Hepatocyte (in vitro differentiated cells): ENCODE results near the gene DSN1. TPM values are rescaled to one million over a fixed set of nuclear protein-coding genes. Genes with fewer than 3 reads are reported as not detected.

ENCODE experiments used
- DNase-seq: peaks from one replicate; pipeline ENCODE4 v3.0.0-alpha.2; 2016; ENCODE audit warnings: low spot score
- H2AFZ ChIP-seq: fragments of 200-600 bp; sonication (generic); 2 replicates; pipeline ENCODE4 v1.6.0; 2016; ENCODE audit warnings: antibody characterized with exemption, mild to moderate bottlenecking
- H3K27ac ChIP-seq: fragments of 200-600 bp; sonication (generic); 2 replicates; pipeline ENCODE4 v1.5.1; 2016; ENCODE audit warnings: mild to moderate bottlenecking
- H3K27me3 ChIP-seq: fragments of 200-600 bp; sonication (generic); 2 replicates; pipeline ENCODE4 v1.6.1; 2016
- H3K36me3 ChIP-seq: fragments of 200-600 bp; sonication (generic); replicated peaks from 2 replicates; pipeline ENCODE4 v1.5.1; 2016; ENCODE audit warnings: low read depth; ENCODE audit not compliant: insufficient read depth
- H3K4me1 ChIP-seq: fragments of 200-600 bp; sonication (generic); 2 replicates; pipeline ENCODE4 v1.5.1; 2016; ENCODE audit warnings: mild to moderate bottlenecking, moderate library complexity; ENCODE audit not compliant: insufficient read depth
- H3K4me2 ChIP-seq: fragments of 200-600 bp; sonication (generic); 2 replicates; pipeline ENCODE4 v1.6.0; 2016
- H3K4me3 ChIP-seq: fragments of 200-600 bp; sonication (generic); 2 replicates; pipeline ENCODE4 v1.5.1; 2016; ENCODE audit warnings: mild to moderate bottlenecking
- H3K79me2 ChIP-seq: fragments of 200-600 bp; sonication (generic); 2 replicates; pipeline ENCODE4 v1.6.0; 2017; ENCODE audit warnings: mild to moderate bottlenecking
- H3K9me2 ChIP-seq: fragments of 200-600 bp; sonication (generic); replicated peaks from 2 replicates; pipeline ENCODE4 v1.6.0; 2017; ENCODE audit warnings: mild to moderate bottlenecking; ENCODE audit not compliant: insufficient read depth
- H3K9me3 ChIP-seq: fragments of 200-600 bp; sonication (generic); 2 replicates; pipeline ENCODE4 v1.5.1; 2016; ENCODE audit warnings: low read depth, mild to moderate bottlenecking
- H4K20me1 ChIP-seq: fragments of 200-600 bp; sonication (generic); 2 replicates; pipeline ENCODE4 v1.6.0; 2016; ENCODE audit warnings: mild to moderate bottlenecking; ENCODE audit not compliant: insufficient read depth, poor library complexity, severe bottlenecking
- EZH2 ChIP-seq: fragments of 200-600 bp; sonication (generic); IDR thresholded peaks from 2 replicates; pipeline ENCODE4 v1.6.1; 2016; ENCODE audit warnings: antibody characterized with exemption, mild to moderate bottlenecking, borderline replicate concordance
- EZH2phosphoT487 ChIP-seq: fragments of 200-600 bp; sonication (generic); IDR thresholded peaks from one replicate; pipeline ENCODE4 v1.6.1; 2018; ENCODE audit warnings: antibody characterized with exemption, mild to moderate bottlenecking, low read depth, moderate library complexity; ENCODE audit not compliant: unreplicated experiment, severe bottlenecking
- WGBS: methylation state at CpG from one replicate; pipeline ENCODE4 v1.1.6; 2016; ENCODE audit warnings: low lambda C conversion rate; ENCODE audit errors: missing lambda C conversion rate; 5-methylcytosine and 5-hydroxymethylcytosine counted together
- polyA plus RNA-seq: library from polyadenylated mRNA; unstranded; fragments of >200 nt; fragmentation: Nextera tagmentation; extraction: Ambion mirVana; gene quantifications from 2 replicates; pipeline ENCODE4 v1.2.1, GENCODE V29; 2016
- total RNA-seq: library from RNA; depleted of rRNA; stranded (reverse); fragments of >200 nt; gene quantifications from 2 replicates; pipeline ENCODE4 v1.2.3, GENCODE V29; 2014
- TF ChIP-seq, protein P1 (sequence below): fragments of 200-600 bp; sonication (generic); IDR thresholded peaks from 2 replicates; pipeline ENCODE4 v1.5.1; 2016; ENCODE audit warnings: antibody characterized with exemption, mild to moderate bottlenecking; ENCODE audit not compliant: poor library complexity

The DSN1 gene
- total and polyA plus RNA-seq, 2 experiments from 2014 or later = 9.5 to 12.7 TPM

DNA sequence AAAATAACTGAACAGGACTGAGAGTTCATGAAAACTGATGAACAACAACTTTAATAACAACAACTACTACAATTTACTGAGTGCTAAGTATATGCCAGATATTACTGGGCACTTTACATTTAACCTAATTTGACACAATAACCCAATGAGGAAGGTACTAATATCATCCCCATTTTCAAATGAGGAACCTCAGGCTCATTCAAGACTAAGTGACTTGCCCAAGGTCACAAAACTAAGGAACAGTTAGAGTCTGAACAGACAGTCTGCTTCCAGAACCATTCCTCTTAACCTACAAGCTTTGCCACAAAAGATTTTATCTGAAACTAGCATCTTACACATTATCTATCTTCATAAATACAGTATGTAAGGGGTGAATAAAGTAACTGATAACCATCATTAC, 17.1 kb downstream of the DSN1 start:
- TF ChIP-seq, protein P1, sequence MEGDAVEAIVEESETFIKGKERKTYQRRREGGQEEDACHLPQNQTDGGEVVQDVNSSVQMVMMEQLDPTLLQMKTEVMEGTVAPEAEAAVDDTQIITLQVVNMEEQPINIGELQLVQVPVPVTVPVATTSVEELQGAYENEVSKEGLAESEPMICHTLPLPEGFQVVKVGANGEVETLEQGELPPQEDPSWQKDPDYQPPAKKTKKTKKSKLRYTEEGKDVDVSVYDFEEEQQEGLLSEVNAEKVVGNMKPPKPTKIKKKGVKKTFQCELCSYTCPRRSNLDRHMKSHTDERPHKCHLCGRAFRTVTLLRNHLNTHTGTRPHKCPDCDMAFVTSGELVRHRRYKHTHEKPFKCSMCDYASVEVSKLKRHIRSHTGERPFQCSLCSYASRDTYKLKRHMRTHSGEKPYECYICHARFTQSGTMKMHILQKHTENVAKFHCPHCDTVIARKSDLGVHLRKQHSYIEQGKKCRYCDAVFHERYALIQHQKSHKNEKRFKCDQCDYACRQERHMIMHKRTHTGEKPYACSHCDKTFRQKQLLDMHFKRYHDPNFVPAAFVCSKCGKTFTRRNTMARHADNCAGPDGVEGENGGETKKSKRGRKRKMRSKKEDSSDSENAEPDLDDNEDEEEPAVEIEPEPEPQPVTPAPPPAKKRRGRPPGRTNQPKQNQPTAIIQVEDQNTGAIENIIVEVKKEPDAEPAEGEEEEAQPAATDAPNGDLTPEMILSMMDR = no peak
- TF ChIP-seq EZH2 = no peak
- TF ChIP-seq EZH2phosphoT487 = no peak
- Histone ChIP-seq H3K4me3 (no peak overlapping the region), H2AFZ (no peak overlapping the region), H3K27me3 (no peaks in the 10 kb centered on the region), H3K4me2 (no peak overlapping the region), H3K36me3 (no peaks in the 10 kb centered on the region), H3K79me2 (no peaks in the 10 kb centered on the region), H3K27ac (no peak overlapping the region), H4K20me1 (no peaks in the 10 kb centered on the region), H3K4me1 (no peaks in the 10 kb centered on the region), H3K9me2 (no peaks in the 10 kb centered on the region), H3K9me3 (no peaks in the 10 kb centered on the region)
- DNase-seq = no peak

DNA sequence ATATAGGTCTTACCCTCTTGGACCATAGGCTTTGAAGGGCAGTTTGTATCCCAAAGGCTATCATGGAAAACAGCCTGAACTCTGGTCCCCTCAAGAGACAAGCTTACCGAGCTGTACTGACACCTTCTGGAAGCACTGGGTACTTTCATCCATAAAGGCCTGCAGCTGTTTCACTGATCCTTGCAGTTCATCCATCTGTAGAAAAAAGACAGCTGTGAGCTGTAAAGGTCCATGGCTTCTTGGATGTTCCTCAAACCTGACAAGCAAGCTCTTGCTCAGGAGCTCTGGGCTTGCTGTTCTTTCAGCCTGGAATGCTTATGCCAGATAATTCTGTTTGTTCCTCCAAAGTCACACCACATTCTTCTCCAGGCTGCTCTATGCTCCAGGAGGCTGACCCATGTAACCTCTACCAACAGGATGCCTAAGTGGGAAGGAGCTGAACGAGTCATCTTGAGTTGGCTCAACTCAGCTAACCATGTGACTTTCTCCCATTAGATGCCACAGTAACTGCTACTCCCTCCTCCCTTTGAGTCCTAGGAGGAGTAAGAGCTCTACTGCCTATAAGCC, 18.8 kb downstream of the DSN1 start:
- Histone ChIP-seq H4K20me1 (no peaks in the 10 kb centered on the region), H3K27ac (no peak overlapping the region), H3K4me3 (no peak overlapping the region), H3K9me2 (no peaks in the 10 kb centered on the region), H3K36me3 (no peaks in the 10 kb centered on the region), H3K27me3 (no peaks in the 10 kb centered on the region), H2AFZ (no peak overlapping the region), H3K9me3 (no peaks in the 10 kb centered on the region), H3K4me2 (no peak overlapping the region), H3K79me2 (no peaks in the 10 kb centered on the region), H3K4me1 (no peaks in the 10 kb centered on the region)
- DNase-seq = peak; percentile 83
- 25% methylated on average over 2 of the region's 2 CpGs for WGBS
- TF ChIP-seq EZH2phosphoT487 (no peak), EZH2 (no peak)
- TF ChIP-seq, protein P1 = peak; percentile 74

DNA sequence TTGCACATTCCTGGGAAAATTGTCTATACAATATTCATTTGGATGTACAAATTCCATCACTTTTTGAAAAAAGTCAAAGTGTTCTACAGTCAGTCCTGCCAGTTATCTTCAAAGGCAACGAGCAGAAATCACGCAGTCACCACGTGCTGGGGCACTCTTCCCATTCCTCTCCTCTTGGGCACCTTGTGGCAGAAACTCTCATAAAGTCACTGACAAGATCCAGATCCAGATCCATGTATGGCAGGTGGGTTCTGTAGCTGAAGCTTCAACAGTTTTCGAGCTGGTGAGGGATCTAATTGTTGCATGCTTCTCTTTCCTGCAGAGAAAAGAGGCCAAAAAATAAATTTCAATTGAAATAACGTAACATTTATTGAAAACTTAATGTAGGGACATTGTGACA, 21.0 kb downstream of the DSN1 start:
- Histone ChIP-seq H3K9me3 (no peaks in the 10 kb centered on the region), H3K27me3 (no peaks in the 10 kb centered on the region), H3K9me2 (no peaks in the 10 kb centered on the region), H3K4me1 (no peaks in the 10 kb centered on the region), H2AFZ (no peak overlapping the region), H4K20me1 (no peaks in the 10 kb centered on the region), H3K36me3 (no peaks in the 10 kb centered on the region), H3K4me2 (no peak overlapping the region), H3K79me2 (no peaks in the 10 kb centered on the region), H3K27ac (no peak overlapping the region), H3K4me3 (no peak overlapping the region)
- TF ChIP-seq EZH2 (no peak), EZH2phosphoT487 (no peak)
- TF ChIP-seq, protein P1 = no peak
- no peak for DNase-seq
- 90% methylated on average over 5 of the region's 5 CpGs for WGBS
